Measurements from ENCODE around the gene GNRH2. TPM values are rescaled to one million over a fixed set of nuclear protein-coding genes. Genes with fewer than 3 reads are reported as not detected.

The GNRH2 gene
- total RNA-seq, 1 experiment from 2014 or later = 1.1 TPM

- Histone ChIP-seq H2BK5ac (ENCODE audit: insufficient read length, low read length) (no peak overlapping the region), H3K9me3 (ENCODE audit: control insufficient read depth, low read depth, low read length) (no peaks in the 10 kb centered on the region), H3K79me1 (ENCODE audit: insufficient read depth, low read depth, low read length, poor library complexity, severe bottlenecking) (no peaks in the 10 kb centered on the region), H3K9ac (ENCODE audit: extremely low read depth, insufficient read length, low read length) (no peak overlapping the region), H3K4me2 (ENCODE audit: insufficient read depth, insufficient read length, low read length) (no peak overlapping the region), H4K5ac (ENCODE audit: insufficient read length, low read depth, low read length) (no peak overlapping the region), H4K91ac (ENCODE audit: insufficient read length, low read depth, low read length) (no peak overlapping the region), H3K4me1 (ENCODE audit: insufficient read depth, low read length) (no peaks in the 10 kb centered on the region), H2BK20ac (ENCODE audit: low read depth, low read length, poor library complexity, severe bottlenecking) (no peak overlapping the region), H3K18ac (ENCODE audit: insufficient read length, low read depth, low read length) (no peak overlapping the region), H3K14ac (ENCODE audit: insufficient read depth, low read length) (no peak overlapping the region), H3K23me2 (ENCODE audit: insufficient read length, low read depth, low read length, poor library complexity, severe bottlenecking) (no peaks in the 10 kb centered on the region), H3K4ac (ENCODE audit: low read depth, low read length) (no peak overlapping the region), H3K56ac (ENCODE audit: insufficient read length, low read depth, low read length) (no peak overlapping the region), H4K8ac (replicated peaks; ENCODE audit: insufficient read length, low read depth, low read length) (no peak overlapping the region), H3K27ac (ENCODE audit: insufficient read length, low read depth, low read length) (no peak overlapping the region), H3K23ac (ENCODE audit: insufficient read length, low read depth, low read length) (no peak overlapping the region), H2AK5ac (ENCODE audit: insufficient read length, low read length) (no peak overlapping the region), H3K27me3 (ENCODE audit: insufficient read depth, low read length) (no peaks in the 10 kb centered on the region), H2AFZ (ENCODE audit: low read length) (no peak overlapping the region), H2BK120ac (ENCODE audit: low read depth, low read length, poor library complexity, severe bottlenecking) (no peak overlapping the region), H2BK12ac (ENCODE audit: insufficient read length, low read depth, low read length) (no peak overlapping the region), H3K79me2 (ENCODE audit: insufficient read depth, low read length) (no peaks in the 10 kb centered on the region), H2BK15ac (ENCODE audit: low read depth, low read length) (no peak overlapping the region), H3T11ph (ENCODE audit: low read length) (no peak overlapping the region), H4K20me1 (ENCODE audit: control insufficient read depth, insufficient read depth, insufficient read length) (no peaks in the 10 kb centered on the region)
- H3K4me3 Mint-ChIP-seq = no peak overlapping the region
- H3K27ac Mint-ChIP-seq = no peak overlapping the region
- H3K27me3 Mint-ChIP-seq (ENCODE audit: low read depth) = no peaks in the 10 kb centered on the region
- no peak for TF ChIP-seq CTCF (conservative IDR thresholded peaks at IDR 0.05)
- peaks cover 26 to 59% (median 41%) of the 10 kb centered on the region in 3 experiments for H3K36me3 Mint-ChIP-seq (ENCODE audit: insufficient read depth in 1 of 3, low read depth in 3 of 3)
- no peak for DNase-seq
- no peaks in the 10 kb centered on the region for H3K9me3 Mint-ChIP-seq
- no CpG with 5 or more reads among the region's 3 CpGs for WGBS (ENCODE audit: extremely low coverage, insufficient read length, low lambda C conversion rate)
- H3K4me1 Mint-ChIP-seq = no peaks in the 10 kb centered on the region
Measured at GRCh38 chr20:3011752-3012151, 31.7 kb upstream of the GNRH2 start.

All from H9 (cell line).